Loucy (cell line): ENCODE measurements around the gene COBLL1.

Experiments used
- EZH2phosphoT487 ChIP-seq: fragments of 200-600 bp; IDR thresholded peaks from 2 replicates; pipeline ENCODE4 v1.6.1; 2018; ENCODE audit warnings: antibody characterized with exemption, mild to moderate bottlenecking, moderate library complexity, borderline replicate concordance
- TF ChIP-seq, protein P1 (sequence below): fragments of 200-600 bp; sonication (generic); conservative IDR thresholded peaks from 2 replicates; pipeline ENCODE4 v1.5.1; 2014; ENCODE audit warnings: mild to moderate bottlenecking, antibody characterized with exemption, low read length

GRCh38 chr2:164773091-164773490 is 68.5 kb downstream of the COBLL1 start:
- TF ChIP-seq, protein P1, sequence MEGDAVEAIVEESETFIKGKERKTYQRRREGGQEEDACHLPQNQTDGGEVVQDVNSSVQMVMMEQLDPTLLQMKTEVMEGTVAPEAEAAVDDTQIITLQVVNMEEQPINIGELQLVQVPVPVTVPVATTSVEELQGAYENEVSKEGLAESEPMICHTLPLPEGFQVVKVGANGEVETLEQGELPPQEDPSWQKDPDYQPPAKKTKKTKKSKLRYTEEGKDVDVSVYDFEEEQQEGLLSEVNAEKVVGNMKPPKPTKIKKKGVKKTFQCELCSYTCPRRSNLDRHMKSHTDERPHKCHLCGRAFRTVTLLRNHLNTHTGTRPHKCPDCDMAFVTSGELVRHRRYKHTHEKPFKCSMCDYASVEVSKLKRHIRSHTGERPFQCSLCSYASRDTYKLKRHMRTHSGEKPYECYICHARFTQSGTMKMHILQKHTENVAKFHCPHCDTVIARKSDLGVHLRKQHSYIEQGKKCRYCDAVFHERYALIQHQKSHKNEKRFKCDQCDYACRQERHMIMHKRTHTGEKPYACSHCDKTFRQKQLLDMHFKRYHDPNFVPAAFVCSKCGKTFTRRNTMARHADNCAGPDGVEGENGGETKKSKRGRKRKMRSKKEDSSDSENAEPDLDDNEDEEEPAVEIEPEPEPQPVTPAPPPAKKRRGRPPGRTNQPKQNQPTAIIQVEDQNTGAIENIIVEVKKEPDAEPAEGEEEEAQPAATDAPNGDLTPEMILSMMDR, result no peak
- no peak for TF ChIP-seq EZH2phosphoT487
